H1 (cell line): ENCODE measurements around the gene FASTK.
A peak's percentile ranks its signal among the peaks of the same experiment; 100 is the strongest.

ENCODE experiments used
- CEBPB ChIP-seq: IDR thresholded peaks from 2 replicates; pipeline ENCODE4 v1.6.1; 2012; ENCODE audit warnings: low read depth, low read length
- CHD2 ChIP-seq: IDR thresholded peaks from 2 replicates; pipeline ENCODE4 v1.6.1; 2012; ENCODE audit warnings: low read length, improper control_type of control experiment
- CTCF ChIP-seq, 3 experiments: IDR thresholded peaks; 1 replicate in 2 of 3; 2 replicates in 1 of 3; pipeline versions ENCODE4 v1.5.1 to v1.6.1; 2011; ENCODE audit warnings: low read length in 3 of 3, mild to moderate bottlenecking in 3 of 3, inconsistent platforms in 2 of 3, low read depth in 1 of 3, moderate library complexity in 1 of 3; ENCODE audit not compliant: insufficient read depth in 1 of 3; ENCODE audit errors: control extremely low read depth in 1 of 3
- EZH2 ChIP-seq: fragments of 200-600 bp; sonication (generic); IDR thresholded peaks from 2 replicates; pipeline ENCODE4 v1.7.1; 2012; ENCODE audit warnings: low read depth, mild to moderate bottlenecking, moderate library complexity, low read length, inconsistent platforms; ENCODE audit not compliant: severe bottlenecking
- KDM4A ChIP-seq: IDR thresholded peaks from one replicate; pipeline ENCODE4 v1.7.1; 2012; ENCODE audit warnings: low read depth, mild to moderate bottlenecking, moderate library complexity, low read length, inconsistent platforms; ENCODE audit not compliant: severe bottlenecking
- MAFK ChIP-seq: IDR thresholded peaks from 2 replicates; pipeline ENCODE4 v1.6.1; 2012; ENCODE audit warnings: low read depth, mild to moderate bottlenecking, improper control_type of control experiment, low read length
- POLR2A ChIP-seq, 2 experiments: IDR thresholded peaks; 1 replicate in 1 of 2; 2 replicates in 1 of 2; pipeline ENCODE4 v1.6.1; 2011; ENCODE audit warnings: low read depth in 2 of 2, low read length in 2 of 2, mild to moderate bottlenecking in 2 of 2; ENCODE audit errors: control extremely low read depth in 1 of 2
- RNF2 ChIP-seq: fragments of 200-900, 300-1000 bp; sonication (generic); IDR thresholded peaks from 2 replicates; pipeline ENCODE4 v1.7.1; 2016; ENCODE audit warnings: borderline replicate concordance, low read depth, mild to moderate bottlenecking, antibody characterized with exemption, low read length; ENCODE audit not compliant: poor library complexity, severe bottlenecking; ENCODE audit errors: missing control alignments

GRCh38 chr7:151060113-151060415, 20.5 kb downstream of the FASTK start:
- TF ChIP-seq POLR2A (IDR thresholded peaks at IDR 0.05; ENCODE audit: control extremely low read depth in 1 of 2, low read depth in 2 of 2, low read length in 2 of 2) (no peak), CTCF (IDR thresholded peaks at IDR 0.05; ENCODE audit: control extremely low read depth in 1 of 3, insufficient read depth in 1 of 3, low read depth in 1 of 3, low read length in 3 of 3) (no peak), CHD2 (no peak), MAFK (no peak), RNF2 (no peak), KDM4A (peak; percentile 47), CEBPB (no peak), EZH2 (no peak)
